Spleen (tissue), 7 donors: ENCODE results near the gene CYP8B1.
"Not testable (repeated sequence)": the region's sequence is repeated elsewhere in the genome, so short reads cannot be mapped to it uniquely, and the experiment has no call there.

Experiments used
- CTCF ChIP-seq, 11 experiments: fragments of 200-600 bp in 7 of 11; fragments of 450-650 bp in 4 of 11; sonication (generic) in 4 of 11; IDR thresholded peaks in 8 of 11; conservative IDR thresholded peaks in 3 of 11; 1 replicate in 7 of 11; 2 replicates in 4 of 11; pipeline versions ENCODE4 v1.4.0 to v1.8.0; 2016 to 2021; ENCODE audit warnings: antibody characterized with exemption in 11 of 11, inconsistent platforms in 4 of 11, mild to moderate bottlenecking in 1 of 11
- POLR2AphosphoS5 ChIP-seq, 3 donors: sonication (generic); formaldehyde crosslinking; IDR thresholded peaks; one replicate each; pipeline ENCODE4 v1.5.1; 2017; ENCODE audit warnings: antibody characterized with exemption in 3 of 3
- donor health status: DM: no; HTN: no; CAD: no; lungs with moderate emphysema.
- donor health status: DM: no; HTN: no; CAD: no.
- donor health status: DM: no; HTN: no; CAD: no.

GRCh38 chr3:42883251-42883930 lies 7.7 kb upstream of the CYP8B1 start:
- not testable (repeated sequence) for TF ChIP-seq POLR2AphosphoS5 (IDR thresholded peaks at IDR 0.05); CTCF (IDR thresholded peaks at IDR 0.05 in 8 of 11, conservative IDR thresholded peaks at IDR 0.05 in 3 of 11)
